HG02884 (cell line): Measurements from ENCODE around the gene XRCC4.

ENCODE experiments used
- ATAC-seq: cut with Tn5 transposase; IDR thresholded peaks from one replicate; pipeline ENCODE4 v1.9.1; 2021; ENCODE audit warnings: mild to moderate bottlenecking, moderate library complexity; ENCODE audit not compliant: unreplicated experiment

Gene XRCC4

GRCh38 chr5:83169571-83170337 is 92.4 kb downstream of the XRCC4 start:
- ATAC-seq: no peak

- ATAC-seq: no peak
Observed at GRCh38 chr5:83172011-83172410, 94.7 kb downstream of the XRCC4 start.

GRCh38 chr5:83172655-83173054 is 95.3 kb downstream of the XRCC4 start:
- no peak for ATAC-seq

GRCh38 chr5:83173826-83174225 is 96.5 kb downstream of the XRCC4 start:
- no peak for ATAC-seq

GRCh38 chr5:83177803-83178202 is 100.5 kb downstream of the XRCC4 start:
- no peak for ATAC-seq

- no peak for ATAC-seq
Observed at GRCh38 chr5:83179966-83180365, 102.6 kb downstream of the XRCC4 start.

GRCh38 chr5:83184534-83184933 is 107.2 kb downstream of the XRCC4 start:
- ATAC-seq: no peak

GRCh38 chr5:83192947-83193346 is 115.6 kb downstream of the XRCC4 start:
- ATAC-seq: no peak

- no peak for ATAC-seq
Observed at GRCh38 chr5:83197326-83197967, 120.1 kb downstream of the XRCC4 start.

GRCh38 chr5:83199126-83199525 is 121.8 kb downstream of the XRCC4 start:
- ATAC-seq: no peak

- ATAC-seq: peak; percentile 54
Observed at GRCh38 chr5:83204651-83205050, 127.3 kb downstream of the XRCC4 start.

- no peak for ATAC-seq
Observed at GRCh38 chr5:83209963-83210362, 132.6 kb downstream of the XRCC4 start.

- no peak for ATAC-seq
Observed at GRCh38 chr5:83219077-83219476, 141.7 kb downstream of the XRCC4 start.

GRCh38 chr5:83219495-83219894 is 142.1 kb downstream of the XRCC4 start:
- ATAC-seq: no peak

- ATAC-seq: no peak
Observed at GRCh38 chr5:83220331-83220730, 143.0 kb downstream of the XRCC4 start.

- ATAC-seq: no peak
Observed at GRCh38 chr5:83222906-83223305, 145.6 kb downstream of the XRCC4 start.

- ATAC-seq: no peak
Observed at GRCh38 chr5:83227611-83228010, 150.3 kb downstream of the XRCC4 start.

- ATAC-seq: no peak
Observed at GRCh38 chr5:83230511-83230910, 153.2 kb downstream of the XRCC4 start.

- ATAC-seq: no peak
Observed at GRCh38 chr5:83244516-83244915, 167.2 kb downstream of the XRCC4 start.

- no peak for ATAC-seq
Observed at GRCh38 chr5:83245037-83245436, 167.7 kb downstream of the XRCC4 start.

- no peak for ATAC-seq
Observed at GRCh38 chr5:83246071-83246470, 168.7 kb downstream of the XRCC4 start.

- no peak for ATAC-seq
Observed at GRCh38 chr5:83249156-83249555, 171.8 kb downstream of the XRCC4 start.

- ATAC-seq: no peak
Observed at GRCh38 chr5:83251849-83252248, 174.5 kb downstream of the XRCC4 start.
